NCI-H1436 treated with DMSO at 0.1 percent for 48 hours (cell line): Measurements from ENCODE around the gene LHFPL2.

Experiments
- DNase-seq: peaks from one replicate; lab custom pipeline; 2025; lab: John Stamatoyannopoulos, UW

LHFPL2 gene

DNA sequence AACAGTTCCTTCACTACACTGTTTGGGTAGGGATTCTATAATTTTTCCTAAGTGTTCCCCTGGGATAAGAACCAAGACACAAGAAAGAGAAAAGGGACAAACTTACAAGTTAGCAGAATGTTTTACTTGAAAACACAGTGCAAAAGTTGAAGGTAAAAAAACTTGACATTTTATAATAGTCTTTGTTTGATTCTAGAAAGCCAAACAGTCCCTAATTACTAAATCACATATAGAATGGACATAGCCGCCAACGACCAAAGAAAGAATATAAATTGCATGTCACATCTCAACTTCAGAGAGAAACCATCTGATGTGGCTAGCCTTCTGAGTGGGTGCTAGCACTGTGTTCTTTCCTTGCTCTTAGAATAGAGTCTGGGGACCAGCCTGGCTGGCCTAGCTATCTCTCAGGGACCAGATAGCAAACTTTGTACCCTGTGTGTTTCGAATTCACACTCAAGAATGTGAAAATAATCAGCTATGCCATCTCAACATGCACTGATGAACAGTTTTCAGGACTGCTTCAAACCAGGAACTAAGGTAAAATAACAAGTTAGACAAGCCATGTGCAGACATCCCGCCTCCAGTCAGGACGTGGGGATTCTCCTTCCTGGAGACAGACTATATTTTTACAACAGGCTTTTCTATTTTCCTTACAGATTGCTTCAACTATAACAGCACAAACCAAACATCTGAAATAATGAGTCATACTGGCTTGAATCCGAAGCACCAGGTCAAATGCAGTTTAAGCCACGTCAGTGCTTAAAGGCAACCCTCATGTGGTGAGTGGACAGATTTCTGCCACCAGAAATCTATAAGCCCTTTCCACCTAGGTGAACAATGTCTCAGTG is 53.7 kb downstream of the LHFPL2 start:
- DNase-seq = no peak

DNA sequence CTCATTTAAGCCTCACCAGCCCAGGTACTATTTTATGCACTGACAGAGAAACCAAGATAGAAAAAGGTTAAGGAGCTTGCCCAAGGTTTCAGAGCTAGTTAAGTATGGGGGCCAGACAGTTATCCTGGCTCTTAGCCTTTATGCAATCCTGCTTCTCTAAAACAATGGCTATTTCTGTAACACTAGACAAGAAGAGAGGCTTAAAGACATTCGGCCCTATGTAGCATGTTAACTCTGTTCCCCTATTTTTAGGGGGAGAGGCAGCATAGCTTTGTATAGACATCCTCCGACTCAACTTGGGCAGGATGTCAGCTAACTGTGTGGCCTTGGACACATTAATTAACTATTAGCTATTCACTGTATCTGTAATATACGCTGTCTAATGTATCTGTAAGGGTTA is 54.6 kb downstream of the LHFPL2 start:
- no peak for DNase-seq

DNA sequence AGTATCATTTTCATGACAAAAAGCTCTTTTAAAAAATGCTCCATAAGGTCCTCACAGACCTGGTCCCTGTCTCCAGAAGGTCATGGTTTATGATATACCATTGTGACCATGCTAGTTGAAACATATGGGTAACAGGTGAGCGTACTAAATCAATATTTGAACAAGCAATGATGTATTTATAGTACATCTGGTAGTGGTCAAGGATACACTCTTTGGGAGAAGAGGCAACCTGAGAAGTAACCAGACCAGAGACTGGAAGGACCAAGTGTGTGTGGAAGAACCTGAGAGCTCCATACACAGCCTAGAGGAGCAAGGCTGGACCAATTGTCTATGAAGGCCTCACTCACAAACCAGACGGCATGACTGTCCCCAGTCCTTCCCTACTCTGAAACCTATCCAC is 55.1 kb downstream of the LHFPL2 start:
- no peak for DNase-seq

DNA sequence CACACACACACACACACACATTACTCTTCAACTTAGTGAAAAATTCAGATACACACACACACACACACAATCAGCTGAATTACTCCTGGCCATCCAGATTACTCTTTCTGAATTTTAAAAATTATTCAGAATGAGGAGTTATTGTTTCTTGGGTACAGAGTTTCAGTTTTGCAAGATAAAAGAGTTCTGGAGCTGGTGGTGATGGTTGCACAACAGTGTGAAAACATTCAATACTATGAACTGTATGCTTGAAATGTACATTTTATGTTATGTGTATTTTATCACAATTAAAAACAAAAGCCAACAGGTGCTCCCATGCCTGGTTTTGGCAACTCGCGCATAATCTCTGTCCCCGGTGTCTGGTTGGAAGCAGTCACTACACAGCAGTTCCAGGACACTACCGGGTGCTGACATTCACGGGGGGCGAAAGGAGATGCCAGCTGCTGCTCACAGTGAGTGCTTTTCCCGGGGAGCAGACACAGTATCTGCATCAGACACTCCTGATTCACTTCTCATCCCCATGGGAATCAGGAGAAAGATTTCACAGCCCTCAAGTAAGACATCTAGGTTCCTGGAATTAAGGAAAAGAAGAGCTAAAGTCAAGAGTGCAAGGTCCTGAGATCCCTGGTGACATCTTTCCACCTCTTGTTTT is 55.7 kb downstream of the LHFPL2 start:
- DNase-seq = no peak

DNA sequence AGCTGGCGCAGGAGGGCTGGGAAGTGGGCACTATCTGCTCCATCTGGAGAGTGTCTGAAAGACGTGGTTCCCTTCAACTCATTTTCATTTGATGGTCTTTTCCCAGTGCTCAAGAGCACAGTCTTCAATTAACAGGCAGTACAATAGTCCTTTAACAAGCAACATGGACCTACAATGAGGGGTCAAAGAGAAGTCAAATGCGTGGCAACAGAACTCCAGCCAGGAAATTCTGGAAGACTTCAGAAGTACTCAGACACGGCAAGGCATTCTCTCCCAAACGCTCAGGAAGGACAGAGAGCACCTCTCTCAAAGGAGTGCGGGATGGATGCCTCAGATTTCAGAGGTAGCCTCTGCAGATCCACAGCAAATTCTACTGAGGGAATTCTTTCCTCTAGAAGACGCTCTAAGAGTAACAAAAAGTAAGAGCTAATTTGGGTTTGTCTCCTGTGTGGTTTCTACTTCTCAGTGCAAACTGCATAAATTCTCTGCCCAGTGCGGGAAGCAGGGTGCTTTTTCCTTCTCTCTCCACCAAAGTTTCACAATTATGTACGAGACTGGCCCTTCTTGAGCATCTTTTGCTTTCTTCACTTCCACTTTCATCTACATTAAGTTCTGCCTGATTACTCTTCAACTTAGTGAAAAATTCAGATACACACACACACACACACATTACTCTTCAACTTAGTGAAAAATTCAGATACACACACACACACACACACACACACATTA is 56.4 kb downstream of the LHFPL2 start:
- no peak for DNase-seq

DNA sequence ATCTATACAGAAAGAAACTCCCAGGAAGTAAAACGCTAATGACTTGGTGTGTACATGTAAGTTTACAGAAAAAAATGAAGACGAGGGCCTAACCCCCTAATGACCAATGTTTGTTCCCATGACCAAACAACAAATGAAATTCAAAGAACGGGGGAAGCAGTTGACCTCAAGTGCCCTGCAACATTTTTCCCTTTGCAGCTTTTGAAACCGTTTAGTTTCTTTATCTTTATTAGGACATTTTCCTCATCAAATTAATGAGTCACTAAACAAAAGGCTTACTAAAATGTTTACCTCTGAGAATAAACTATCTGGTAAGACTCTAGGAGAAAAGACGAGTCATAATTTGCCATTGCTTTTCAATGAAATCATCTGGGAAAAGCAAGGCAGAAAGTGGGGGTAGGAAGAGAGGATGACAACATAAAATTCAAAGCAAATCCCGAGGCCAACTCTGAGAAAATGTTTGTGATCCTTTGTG is 57.4 kb downstream of the LHFPL2 start:
- no peak for DNase-seq

DNA sequence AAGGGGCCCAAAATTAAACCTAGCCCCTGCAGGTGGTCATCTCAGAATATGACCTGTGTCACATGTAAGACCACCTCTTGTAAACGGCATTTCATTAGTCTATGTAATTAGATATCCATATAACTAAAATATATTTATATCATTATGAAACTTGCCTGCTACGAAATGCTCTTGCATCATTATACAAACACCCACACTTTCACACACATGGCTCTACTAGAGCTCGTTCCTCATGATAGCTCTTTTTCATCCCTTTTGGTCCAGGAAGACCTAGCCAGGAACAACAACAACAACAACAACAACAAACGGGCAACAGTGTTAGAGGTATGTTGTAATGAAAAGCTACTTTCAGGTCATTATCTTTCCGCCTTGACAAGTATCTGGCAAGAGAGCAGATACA is 58.6 kb downstream of the LHFPL2 start:
- no peak for DNase-seq

DNA sequence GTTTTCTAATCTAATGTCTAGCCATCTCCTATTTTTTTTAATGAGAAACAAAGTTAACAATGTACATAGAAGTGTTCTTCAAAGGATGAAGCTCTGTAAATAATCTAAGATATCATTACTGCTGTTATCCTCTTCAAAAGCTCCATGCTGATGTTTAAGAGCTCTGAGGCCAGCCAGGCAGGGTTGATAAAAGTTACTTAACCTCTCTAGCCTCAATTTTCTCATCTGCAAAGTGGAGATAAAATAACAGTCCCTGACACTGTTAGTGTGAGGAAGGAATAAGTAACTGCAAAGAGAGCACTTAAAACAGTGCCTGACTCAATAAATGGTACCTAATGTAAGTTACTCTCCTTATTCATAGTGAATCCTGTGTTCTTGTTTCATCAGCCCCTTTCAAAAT is 60.1 kb downstream of the LHFPL2 start:
- DNase-seq = no peak

DNA sequence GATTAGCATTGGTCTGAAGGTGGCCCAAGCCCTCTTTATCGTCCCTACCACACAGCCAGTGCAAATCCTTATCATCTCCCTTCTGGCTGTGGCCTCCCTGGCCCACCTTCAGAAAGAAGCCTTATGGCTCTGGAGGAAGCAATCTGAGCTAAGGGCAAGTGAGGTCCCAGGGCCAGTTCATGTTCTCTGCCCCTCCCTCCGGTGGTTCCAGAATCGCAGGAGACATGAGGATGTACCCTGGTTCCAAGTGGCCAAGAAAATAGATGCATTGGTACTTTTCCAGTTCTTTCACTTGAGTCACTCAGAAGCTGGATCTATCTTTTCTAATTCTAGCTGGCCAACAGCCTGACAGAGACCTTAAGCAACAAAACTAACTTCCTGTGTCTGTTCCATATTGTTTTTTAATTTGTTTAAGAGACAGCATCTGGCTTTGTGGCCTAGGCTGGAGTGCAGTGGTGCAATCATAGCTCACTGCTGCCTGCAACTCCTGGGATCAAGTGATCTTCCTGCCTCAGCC is 60.7 kb downstream of the LHFPL2 start:
- no peak for DNase-seq

DNA sequence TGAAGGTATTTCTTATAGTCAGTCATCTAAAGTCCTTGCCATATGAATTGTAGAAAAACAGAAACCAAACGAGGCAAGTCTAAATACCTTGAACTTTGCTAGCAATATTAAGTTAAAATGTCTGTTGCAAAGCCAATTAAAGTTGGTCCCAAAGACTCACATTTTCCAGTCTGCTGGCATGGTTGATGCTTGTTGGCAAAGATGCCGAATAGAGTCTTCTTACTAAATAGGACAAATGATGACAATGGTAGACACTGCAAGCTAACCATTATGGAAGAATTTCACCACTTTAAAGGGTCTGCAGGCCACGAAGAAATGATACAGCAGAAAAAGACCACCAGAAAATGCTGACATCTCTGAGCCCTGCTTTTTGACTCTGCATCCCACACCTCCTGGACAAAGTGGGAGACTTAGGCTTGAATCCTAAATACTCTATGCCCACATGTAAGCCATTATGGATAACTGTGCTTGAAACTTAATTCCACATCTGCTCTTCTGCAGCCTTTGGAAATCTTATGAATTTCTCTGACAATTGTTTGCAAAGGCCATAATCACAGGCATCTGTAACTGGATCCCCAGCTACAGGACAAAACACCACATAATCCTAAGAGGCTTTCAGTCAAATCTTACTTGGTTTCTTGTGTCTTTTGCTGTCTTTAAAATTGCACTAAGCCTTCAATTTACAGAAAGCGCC is 61.3 kb downstream of the LHFPL2 start:
- no peak for DNase-seq

DNA sequence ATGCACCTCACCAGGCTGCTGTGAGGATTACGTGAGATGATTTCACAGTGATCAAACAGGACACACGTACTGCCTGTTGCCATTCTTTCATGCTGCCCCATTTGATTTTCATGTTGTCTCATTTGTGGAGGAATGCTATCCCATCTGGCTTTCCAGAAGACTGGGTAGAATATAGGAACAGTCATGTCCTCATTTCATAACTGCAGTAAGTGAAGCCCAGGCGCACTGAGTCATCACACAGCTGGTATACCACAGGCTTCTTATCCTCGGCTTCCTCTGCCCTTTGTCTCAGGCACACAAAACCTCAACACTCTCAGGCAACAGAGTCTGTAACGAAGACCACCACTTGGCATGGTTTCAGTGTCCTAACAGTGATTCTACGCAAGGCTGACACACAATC is 62.3 kb downstream of the LHFPL2 start:
- DNase-seq = no peak

DNA sequence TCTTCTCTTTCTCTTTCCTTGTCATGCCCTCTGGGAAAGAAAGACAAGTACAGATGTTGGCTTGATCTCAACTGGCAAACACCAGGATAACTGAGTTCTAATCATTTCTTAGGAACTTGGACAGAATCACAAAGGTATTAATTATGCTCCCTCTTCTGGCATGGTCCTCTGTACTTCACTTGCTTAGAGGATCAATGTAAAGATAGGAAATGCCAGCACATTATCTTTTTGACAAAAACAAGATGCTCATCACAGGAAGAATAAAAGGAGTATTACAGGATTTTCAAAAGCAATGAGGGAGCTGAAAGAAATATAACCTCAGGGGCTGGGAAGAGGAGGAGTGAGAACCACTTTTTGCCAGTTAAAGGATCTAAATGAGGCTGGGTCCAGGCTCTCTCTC is 70.6 kb downstream of the LHFPL2 start:
- DNase-seq = no peak

DNA sequence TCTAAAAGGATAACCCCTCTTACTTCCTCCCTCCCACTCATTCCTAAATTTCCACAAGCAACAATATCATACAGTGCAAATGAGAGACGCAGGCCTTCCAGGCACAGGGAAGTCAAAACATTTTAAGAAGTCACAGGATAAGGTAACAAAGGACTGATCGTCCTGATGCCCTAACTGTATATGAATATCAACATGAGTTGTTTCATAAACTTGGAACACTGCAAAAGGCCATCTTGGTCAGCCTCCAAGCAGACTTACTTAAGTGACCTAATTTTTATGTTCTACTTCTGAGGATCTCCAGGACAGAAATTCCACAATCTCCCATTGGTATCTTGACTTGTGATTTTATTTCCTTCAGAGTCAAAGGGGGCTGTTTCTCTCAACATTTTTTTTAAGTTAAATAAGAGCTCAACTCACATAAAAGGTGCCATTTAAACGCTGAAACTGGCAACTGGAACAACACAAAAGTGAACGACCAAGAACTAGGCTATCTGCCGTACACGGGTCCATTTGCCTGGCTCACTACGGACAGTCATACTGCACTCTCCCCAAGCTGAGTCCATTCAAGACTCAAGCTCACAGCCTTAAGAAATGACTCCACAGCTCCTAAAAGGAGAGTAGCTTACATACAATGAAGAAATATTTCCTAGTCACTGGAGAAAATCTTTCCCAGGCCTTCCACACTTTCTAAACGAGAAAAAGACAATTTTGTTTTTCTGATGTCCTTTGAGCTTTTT is 71.3 kb downstream of the LHFPL2 start:
- no peak for DNase-seq

DNA sequence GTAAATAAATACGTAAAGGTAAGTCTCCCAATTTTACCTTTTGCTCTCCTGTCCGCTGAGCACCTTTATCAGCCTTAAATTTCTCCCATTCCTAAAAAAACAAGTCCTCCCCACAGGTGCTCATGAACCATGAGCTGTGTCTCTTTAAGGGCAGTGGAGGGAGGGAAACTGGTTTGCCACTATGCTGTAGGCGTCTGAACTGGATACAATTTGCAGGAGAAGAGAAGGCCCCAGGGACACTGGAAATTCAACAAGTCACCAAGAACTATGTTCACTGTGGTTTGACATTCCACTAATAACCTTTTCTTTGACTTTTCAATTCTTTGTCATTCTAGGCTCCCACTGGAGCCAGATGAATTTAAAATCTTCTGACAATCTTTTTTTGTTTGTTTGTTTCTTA is 72.2 kb downstream of the LHFPL2 start:
- DNase-seq = no peak

DNA sequence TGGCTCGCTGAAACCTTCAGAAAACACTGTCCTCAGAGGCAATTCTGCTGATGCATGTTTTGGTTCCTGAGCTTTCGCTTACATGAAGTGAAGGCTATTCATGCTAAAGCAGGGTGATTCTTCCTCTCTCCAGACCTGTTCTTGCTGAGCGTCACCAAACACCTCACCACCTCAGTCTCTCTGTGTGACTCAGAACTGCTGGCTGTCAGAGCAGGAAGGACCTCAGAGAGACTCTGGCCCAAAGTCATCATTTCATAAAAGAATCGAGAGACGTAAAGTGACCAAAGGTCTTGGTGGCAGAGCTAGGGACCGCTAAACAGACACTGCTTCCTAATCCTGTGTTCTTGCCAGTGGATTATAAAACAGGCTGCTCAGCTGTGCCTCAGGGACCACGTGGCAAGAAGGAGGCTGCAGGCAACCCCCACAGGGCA is 73.8 kb downstream of the LHFPL2 start:
- DNase-seq = no peak

DNA sequence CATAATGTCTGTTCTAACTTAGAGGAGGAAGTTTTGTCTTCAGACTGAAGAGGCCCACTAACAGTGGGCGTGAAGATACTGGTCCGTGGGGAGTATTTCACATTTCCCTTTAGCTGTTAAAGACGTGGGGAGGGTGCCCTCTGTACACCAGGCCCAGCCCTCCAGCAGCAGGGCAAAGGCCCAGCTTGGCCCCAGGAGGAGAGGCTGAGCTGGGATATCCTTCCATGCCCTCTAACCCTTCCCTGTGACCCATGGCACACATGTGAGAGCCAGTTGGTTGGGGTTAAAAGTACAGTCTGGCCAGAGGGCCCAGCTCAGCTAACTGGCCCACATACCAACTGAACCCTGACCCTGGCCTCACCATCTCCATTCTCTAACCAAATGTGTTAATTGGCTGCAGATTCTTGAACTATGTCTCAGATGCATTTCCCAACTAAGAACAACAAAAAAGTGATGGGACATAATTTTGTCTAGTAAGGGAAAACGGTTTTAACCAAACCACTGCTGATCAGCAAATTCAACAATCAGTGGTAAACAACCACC is 74.4 kb downstream of the LHFPL2 start:
- DNase-seq = no peak

DNA sequence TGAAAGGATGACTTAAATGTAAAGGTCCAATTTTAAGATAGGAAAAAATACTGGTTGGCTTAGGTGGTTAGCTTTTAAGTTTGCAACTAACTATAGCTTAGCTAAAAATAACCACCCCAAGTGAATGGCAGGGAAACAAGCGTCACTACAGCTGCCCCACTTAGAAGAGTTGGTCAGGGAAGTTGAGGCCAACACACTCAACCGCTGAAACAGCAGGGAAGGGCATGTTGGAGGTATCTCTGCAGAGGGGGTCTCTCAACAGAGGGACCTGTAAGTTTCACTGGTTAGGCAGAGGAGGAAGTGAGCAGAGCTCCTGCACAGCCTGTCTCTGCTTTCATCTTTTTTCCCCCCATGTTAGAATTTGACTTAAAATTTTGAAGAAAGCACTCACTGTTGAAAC is 75.3 kb downstream of the LHFPL2 start:
- DNase-seq = no peak

DNA sequence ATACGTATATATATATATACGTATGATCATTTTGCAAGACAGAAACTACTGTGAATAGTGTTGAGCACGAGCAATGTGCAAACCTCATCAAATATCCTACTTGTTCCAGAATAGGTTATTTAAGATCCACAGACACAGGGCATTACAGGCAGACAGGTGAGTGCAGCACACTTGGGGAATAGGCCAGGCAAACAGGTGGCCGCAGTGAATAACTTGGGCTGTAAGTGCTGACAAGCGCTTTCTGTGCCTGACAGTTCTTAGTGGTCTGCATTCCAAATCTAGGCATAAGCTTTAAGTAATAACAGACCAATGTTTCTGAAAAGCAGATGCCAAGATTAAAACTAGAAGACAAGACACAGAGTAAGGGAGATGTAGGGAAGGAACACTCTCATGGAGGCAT is 77.9 kb downstream of the LHFPL2 start:
- no peak for DNase-seq

DNA sequence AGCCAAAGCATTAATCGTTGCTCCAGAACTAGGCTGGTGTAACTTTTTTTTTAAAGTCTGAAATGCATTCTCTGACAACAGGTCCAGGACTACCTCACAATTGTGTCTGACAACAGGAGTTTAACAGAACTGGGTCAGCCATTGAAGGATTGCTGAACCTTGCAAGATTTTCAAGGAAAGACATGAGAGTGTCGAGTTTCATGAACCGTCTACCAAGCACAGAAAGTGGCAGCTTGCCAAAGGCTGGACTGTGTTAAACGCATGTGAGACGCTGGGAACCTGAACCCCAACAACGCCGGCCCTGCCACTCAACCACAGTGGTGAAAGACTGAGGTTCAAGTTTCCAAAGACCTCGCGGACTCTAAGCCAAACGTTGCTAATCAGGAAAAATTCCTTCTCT is 79.1 kb downstream of the LHFPL2 start:
- DNase-seq = peak; percentile 9

DNA sequence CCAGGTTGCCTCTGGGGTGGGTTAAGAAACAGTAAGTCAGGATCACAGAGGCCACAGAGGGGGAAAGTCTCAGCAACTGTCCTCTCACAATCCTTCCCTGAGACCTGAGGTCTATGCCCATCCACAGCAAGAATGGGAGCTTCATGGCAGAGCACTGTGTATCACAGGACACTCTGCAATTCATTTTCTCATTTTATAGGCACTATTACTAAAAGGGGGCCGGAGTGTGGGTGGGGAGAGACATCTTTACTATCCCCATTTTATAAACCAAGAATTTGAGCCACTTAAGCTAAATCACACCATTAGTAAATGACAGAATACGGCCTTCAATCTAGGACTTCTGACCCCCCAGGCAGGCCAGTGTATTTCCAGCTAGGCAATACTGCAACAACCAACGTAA is 79.9 kb downstream of the LHFPL2 start:
- no peak for DNase-seq

DNA sequence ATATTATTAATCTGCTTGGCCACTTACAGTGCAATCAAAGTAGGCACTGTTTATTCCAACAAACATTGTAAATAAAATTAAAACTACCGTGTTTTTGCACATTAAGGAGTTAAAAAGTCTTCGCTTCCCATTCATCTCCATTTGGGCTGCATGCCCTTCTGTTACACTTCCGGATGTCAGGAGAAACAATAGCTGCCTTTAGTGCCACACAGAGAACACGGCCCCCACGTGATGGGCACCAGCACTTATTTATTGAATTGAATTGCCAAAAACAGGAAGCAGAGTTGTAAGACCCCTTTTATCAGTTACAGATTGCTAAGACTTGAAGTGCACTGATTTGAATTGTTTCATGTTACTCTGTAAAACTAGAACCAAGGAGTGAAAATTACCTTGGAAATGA is 80.4 kb downstream of the LHFPL2 start:
- no peak for DNase-seq
